ENCODE data around the gene GALNT12. TPM values are rescaled to one million over a fixed set of nuclear protein-coding genes. Genes with fewer than 3 reads are reported as not detected.
A peak's percentile ranks its signal among the peaks of the same experiment; 100 is the strongest.

GALNT12 gene
- total RNA-seq, 1 donor from 2014 or later: 1.4 TPM

DNA sequence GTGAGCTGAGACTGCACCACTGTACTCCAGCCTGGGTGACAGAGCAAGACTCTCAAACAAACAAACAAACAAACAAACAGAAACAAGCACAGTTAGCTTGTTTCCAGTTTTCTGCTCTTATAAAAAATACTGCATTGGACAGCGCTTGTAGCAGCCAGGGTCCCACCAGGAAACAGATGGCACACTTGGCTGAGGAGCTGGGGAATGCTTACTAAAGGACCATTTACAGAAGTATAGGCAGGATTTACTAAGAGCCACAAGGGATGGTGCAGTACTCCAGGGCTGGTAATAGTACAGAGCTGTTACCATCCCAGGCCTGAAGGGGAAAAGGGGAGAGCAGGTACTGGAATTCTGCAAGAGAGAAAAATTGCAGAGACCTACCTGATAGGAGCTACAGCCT lies 5.9 kb upstream of the GALNT12 start:
- no peak for DNase-seq (ENCODE audit: low spot score)

- no peak for DNase-seq (ENCODE audit: low spot score)
Observed at GRCh38 chr9:98801969-98802371, 5.5 kb upstream of the GALNT12 start.

DNA sequence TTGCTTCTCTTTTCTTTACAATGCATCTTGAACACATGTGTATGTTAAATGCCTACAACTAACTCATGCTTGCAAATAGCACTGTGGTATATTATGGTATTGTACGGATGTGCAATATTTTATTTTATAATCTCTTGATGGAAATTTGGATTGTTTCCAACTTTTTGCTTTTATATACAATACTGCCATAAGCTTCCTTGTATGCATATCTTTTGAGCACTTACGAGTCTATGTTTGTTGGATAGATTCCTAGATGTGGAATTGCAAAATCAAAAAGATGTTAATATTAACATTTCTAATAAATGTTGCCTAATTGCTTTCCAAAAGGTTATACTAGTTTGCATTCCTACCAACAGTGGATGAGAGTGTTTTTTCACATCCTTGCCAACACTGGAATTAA lies 3.4 kb upstream of the GALNT12 start:
- no peak for DNase-seq (ENCODE audit: low spot score)

DNA sequence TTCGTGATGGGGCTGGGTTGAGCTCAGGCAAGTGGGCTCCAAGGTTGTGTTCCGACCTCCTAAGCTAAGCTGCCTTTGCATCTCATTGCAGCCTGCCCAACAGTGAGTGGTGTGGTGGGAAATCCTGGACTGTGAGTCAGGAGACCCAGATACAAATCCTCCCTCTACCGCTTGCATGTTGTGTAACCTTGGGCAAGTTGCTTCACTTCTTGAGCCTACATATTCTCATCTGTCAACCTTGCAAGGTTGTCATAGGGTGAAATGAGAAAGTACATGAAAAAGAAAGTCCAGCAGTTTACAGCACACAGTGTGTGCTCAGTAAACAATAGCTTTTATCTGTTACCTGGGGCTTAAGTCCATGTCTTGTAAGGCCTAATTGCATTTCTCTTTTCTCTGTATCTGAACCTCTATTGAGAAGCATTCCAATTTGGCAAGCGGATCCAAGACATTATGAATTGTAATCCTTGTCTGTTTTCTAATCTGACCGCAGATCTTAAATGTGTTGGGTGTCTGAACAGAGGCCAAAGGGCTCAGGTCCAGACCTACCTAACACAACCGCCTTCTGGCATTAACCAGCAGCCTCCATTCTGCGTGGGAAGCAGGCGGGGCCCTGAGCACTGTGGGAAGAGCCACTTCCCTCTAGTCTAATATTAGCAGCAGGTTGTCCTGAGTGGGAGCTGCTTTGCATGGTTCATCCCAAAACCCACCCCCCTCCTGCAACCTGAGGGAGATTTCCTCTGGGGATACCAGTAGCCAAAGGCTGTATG lies 1.8 kb upstream of the GALNT12 start:
- no peak for DNase-seq (ENCODE audit: low spot score)

GRCh38 chr9:98806394-98807035 lies 955 bp upstream of the GALNT12 start:
- DNase-seq (ENCODE audit: low spot score): peak; percentile 69

GRCh38 chr9:98807814-98808195 lies 335 bp downstream of the GALNT12 start:
- no peak for DNase-seq (ENCODE audit: low spot score)

GRCh38 chr9:98808411-98808815 lies 943 bp downstream of the GALNT12 start:
- no peak for DNase-seq (ENCODE audit: low spot score)

DNA sequence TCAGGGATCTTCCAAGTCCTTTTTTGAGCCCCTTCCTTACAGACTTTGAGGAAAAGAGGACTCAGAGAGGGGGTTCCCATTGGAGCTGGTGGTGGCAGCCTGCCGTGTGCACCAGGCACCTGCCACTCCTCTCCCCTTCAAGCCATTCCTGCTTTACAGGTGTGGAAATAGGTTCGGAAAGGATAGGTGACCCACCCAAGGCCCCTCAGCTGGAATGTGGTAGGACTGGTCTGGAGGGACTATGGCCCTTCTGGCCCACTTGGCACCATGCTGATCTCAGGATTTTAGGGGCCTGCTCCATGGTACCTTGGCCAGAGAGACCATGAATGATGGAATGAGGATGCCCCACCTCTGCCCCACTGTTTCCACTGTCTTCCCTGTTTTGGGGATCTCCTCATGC lies 1.4 kb downstream of the GALNT12 start:
- no peak for DNase-seq (ENCODE audit: low spot score)

GRCh38 chr9:98809311-98810101 lies 2.0 kb downstream of the GALNT12 start:
- no peak for DNase-seq (ENCODE audit: low spot score)

DNA sequence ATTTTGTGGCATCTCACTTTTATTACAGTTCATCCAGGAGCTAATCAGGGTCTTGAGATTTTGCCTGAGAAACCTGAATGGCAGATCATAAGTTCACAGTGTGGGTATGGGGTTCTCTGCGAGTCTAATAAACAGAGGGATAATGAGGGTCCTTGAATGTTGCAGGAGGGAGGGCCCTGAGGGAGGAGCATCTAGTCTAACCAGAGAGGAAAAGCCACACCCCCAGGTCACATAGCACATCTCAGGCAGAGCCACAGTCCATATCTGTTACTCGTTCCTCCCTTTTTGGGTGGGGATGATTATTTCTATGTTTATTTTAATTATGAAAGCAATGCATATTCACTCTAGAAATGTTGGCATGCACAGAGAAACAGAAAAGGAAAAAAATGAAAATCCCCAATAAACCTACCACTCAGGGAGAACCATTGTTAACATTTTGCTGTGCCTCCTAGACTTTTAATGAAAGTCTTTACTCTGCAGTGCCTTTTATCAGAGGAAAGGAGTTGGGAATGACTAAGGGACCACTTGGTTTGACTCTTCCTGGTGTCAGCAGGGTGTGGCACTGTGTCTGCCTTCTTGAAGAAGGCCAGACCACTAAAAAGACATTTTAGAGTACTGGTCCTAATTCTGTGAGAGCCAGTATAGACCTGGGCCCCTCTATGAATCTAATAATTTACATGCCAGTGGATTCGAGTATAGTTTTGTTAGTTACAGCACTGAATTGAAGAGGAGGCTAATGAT lies 2.8 kb downstream of the GALNT12 start:
- no peak for DNase-seq (ENCODE audit: low spot score)

GRCh38 chr9:98811051-98811650 lies 3.7 kb downstream of the GALNT12 start:
- no peak for DNase-seq (ENCODE audit: low spot score)

- no peak for DNase-seq (ENCODE audit: low spot score)
Observed at GRCh38 chr9:98815391-98815951, 8.0 kb downstream of the GALNT12 start.

DNA sequence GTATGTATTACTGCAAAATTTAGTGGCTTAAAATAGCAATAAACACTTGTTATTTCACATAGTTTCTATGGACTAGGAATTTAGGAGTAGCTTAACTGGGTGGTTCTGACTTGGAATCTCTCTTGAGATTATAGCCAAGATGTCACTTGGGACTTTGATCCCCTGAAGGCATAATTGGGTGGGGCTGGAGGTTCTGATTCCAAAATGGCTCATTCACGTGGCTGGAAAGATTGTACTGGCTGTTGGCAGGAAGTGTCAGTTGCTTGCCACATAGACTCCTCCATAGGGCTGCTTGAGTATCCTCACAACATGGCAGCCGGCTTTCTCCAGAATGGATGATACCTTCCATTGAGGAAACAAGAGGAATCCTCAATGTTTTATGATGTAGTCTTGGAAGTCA lies 11.3 kb downstream of the GALNT12 start:
- no peak for DNase-seq (ENCODE audit: low spot score)

GRCh38 chr9:98819231-98819630 lies 11.8 kb downstream of the GALNT12 start:
- no peak for DNase-seq (ENCODE audit: low spot score)

DNA sequence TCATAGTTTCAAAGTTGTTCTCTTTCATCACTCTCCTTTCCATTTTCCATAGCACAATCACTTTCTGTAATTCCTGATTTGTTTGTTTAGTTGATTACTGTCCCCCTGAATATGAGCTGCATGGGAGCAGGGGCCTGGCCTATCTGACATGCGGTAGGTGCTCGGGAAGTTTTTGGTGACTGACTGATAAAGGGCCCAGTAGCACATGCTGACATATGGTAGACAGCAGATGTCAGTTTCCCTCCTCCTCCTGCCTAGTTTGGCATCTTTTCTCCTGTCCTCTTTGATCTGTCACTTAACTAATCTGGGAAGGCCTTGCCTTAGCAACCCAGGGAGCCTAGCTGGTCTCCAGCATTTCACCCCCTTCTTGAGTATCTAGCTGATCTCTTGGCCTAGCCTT lies 14.4 kb downstream of the GALNT12 start:
- DNase-seq (ENCODE audit: low spot score): no peak

- DNase-seq (ENCODE audit: low spot score): no peak
Observed at GRCh38 chr9:98822661-98823060, 15.2 kb downstream of the GALNT12 start.

DNA sequence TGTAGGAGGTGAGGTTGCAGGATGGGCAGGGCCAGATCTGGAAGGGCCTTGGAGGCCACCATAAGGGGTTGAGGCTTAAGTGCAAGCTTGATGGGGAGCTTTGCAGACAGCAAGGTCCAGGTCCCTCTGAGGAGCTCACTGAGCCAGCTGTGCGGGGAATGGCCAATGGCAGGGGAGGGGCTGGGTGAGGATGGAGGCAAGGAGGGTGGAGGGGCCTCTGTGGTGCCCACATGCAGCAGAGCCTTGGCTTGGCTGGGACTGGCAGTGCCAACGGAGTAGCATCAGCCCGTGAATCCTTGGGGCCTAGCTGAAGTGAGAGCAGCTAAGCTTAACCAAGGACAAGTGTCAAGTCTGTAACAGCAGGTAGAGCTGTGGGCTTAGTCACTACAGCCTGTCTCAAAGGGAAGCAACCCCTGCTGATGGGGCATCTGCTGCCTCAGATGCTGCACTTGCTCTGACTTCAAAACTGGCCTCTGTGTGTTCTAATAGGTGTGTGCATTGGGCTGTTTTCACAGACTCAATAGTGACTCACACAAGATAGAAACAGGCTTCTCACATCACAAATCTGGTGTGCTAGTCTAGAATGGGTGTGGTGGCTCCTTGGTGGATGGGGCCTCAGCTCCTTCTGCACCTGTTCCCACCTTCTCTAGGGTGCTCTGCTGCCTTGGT lies 16.3 kb downstream of the GALNT12 start:
- no peak for DNase-seq (ENCODE audit: low spot score)

DNA sequence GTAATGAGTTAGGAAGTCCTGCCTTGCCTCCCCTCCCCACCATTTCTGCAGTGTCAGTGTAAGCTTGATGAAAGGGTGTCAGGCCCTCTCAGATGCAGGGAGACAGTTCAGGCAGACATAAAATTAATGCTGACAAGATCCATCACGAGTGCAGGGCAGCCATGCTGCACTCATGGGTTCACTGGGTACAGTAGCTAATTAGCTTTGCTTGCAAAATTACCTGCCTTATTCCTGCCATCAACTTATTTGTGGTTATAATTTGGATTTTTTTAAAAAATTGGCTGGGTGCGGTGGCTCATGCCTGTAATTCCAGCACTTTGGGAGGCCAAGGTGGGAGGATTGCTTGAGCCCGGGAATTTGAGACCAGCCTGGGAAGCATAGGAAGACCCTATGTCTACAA lies 17.9 kb downstream of the GALNT12 start:
- DNase-seq (ENCODE audit: low spot score): no peak

DNA sequence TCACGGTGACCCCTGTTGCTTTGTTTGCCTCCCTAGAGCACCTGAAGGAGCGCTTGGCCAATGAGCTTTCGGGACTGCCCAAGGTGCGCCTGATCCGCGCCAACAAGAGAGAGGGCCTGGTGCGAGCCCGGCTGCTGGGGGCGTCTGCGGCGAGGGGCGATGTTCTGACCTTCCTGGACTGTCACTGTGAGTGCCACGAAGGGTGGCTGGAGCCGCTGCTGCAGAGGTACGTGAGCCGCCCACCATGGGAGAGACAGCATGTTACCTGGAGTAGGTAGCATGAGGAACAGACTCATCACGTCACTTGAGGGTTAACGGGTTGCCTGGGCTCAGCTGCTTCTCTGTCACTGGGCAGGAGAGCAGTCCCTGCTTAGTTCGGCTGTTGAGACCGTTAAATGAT lies 19.2 kb downstream of the GALNT12 start:
- DNase-seq (ENCODE audit: low spot score): no peak

DNA sequence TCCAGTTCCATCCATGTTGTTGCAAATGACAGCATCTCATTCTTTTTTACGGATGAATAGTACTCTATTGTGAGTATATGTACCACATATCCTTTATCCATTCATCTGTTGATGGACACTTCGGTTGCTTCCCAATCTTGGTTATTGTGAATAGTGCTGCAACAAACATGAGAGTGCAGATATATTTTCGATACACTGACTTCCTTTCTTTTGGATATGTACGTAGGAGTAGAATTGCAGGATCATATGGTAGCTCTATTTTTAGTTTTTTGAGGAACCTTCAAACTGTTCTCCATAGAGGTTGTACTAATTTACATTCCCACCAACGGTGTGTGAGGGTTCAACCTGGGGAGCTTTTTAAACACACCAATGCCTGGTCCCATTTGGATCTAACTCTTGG lies 22.3 kb downstream of the GALNT12 start:
- no peak for DNase-seq (ENCODE audit: low spot score)
